A673 (cell line): ENCODE measurements around the gene PML.

Experiments used
- CTCF ChIP-seq: fragments of 300-800, 200-600 bp; sonication (generic); conservative IDR thresholded peaks from 2 replicates; pipeline ENCODE4 v1.5.1; 2017; ENCODE audit warnings: low read depth, mild to moderate bottlenecking, antibody characterized with exemption, low read length, moderate library complexity, mixed read lengths
- EZH2 ChIP-seq: fragments of 200-600 bp; sonication (generic); IDR thresholded peaks from 2 replicates; pipeline ENCODE4 v1.6.1; 2017; ENCODE audit warnings: borderline replicate concordance, low read depth, mild to moderate bottlenecking, mixed read lengths, antibody characterized with exemption, low read length; ENCODE audit not compliant: poor library complexity, severe bottlenecking

- no peak for TF ChIP-seq CTCF
- TF ChIP-seq EZH2, result no peak
These were observed 68.2 kb downstream of the PML start for GRCh38 chr15:74062671-74063070.
